ENCODE results near the gene RPH3AL. TPM values are rescaled to one million over a fixed set of nuclear protein-coding genes. Genes with fewer than 3 reads are reported as not detected.

RPH3AL gene
- total and polyA plus RNA-seq, 2 of the 8 experiments (the other 6 are each of a cell fraction or from before 2014, with no cell fraction given), result 5.6 to 5.8 TPM

GRCh38 chr17:233473-233941, 119.1 kb downstream of the RPH3AL start:
- Histone ChIP-seq H3K79me1 (ENCODE audit: low read depth, low read length) (no peaks in the 10 kb centered on the region), H3K18ac (ENCODE audit: extremely low read depth, low read length) (no peak overlapping the region), H3K4me1 (replicated peaks in 1 of 4; ENCODE audit: control insufficient read depth in 3 of 4, insufficient read depth in 4 of 4, low read length in 3 of 4) (peaks cover 0 to 26% (median 10%) of the 10 kb centered on the region in 4 experiments; a peak in 5 of 7 replicates), H3K9ac (replicated peaks in 1 of 4; ENCODE audit: extremely low read depth in 1 of 4, low read depth in 3 of 4, low read length in 3 of 4) (no peak overlapping the region), H2AFZ (ENCODE audit: low read length) (no peak overlapping the region), H2BK120ac (replicated peaks; ENCODE audit: low read depth, low read length) (no peak overlapping the region), H4K5ac (ENCODE audit: insufficient read length, low read depth, low read length) (no peak overlapping the region), H3K23me2 (ENCODE audit: low read depth, low read length) (no peaks in the 10 kb centered on the region), H3K27me3 (replicated peaks in 1 of 4; ENCODE audit: control insufficient read depth in 3 of 4, extremely low read depth in 1 of 4, insufficient read depth in 3 of 4, low read length in 3 of 4) (no peaks in the 10 kb centered on the region), H3K4me2 (ENCODE audit: insufficient read depth in 1 of 2, low read depth in 2 of 2, low read length in 2 of 2) (no peak overlapping the region), H3K27ac (ENCODE audit: low read depth, low read length) (no peak overlapping the region), H2BK5ac (ENCODE audit: low read depth, low read length) (no peak overlapping the region), H2BK15ac (ENCODE audit: low read length) (no peak overlapping the region), H3K36me3 (ENCODE audit: control insufficient read depth in 2 of 4, insufficient read depth in 4 of 4, low read length in 3 of 4) (no peaks in the 10 kb centered on the region), H3K79me2 (ENCODE audit: control insufficient read depth in 1 of 2, insufficient read depth in 2 of 2, low read length in 2 of 2) (no peaks in the 10 kb centered on the region), H3K4ac (replicated peaks; ENCODE audit: insufficient read length, low read depth, low read length) (no peak overlapping the region), H4K20me1 (replicated peaks in 1 of 2; ENCODE audit: control insufficient read depth in 1 of 2, insufficient read depth in 2 of 2, low read length in 2 of 2) (no peaks in the 10 kb centered on the region), H3K9me3 (ENCODE audit: insufficient read depth in 2 of 2, low read depth in 1 of 2, low read length in 1 of 2) (no peaks in the 10 kb centered on the region), H3K56ac (replicated peaks; ENCODE audit: insufficient read length, low read depth, low read length) (no peak overlapping the region), H3K14ac (ENCODE audit: insufficient read length) (no peak overlapping the region), H4K91ac (replicated peaks; ENCODE audit: insufficient read length, low read length) (no peak overlapping the region), H3K4me3 (ENCODE audit: extremely low read depth in 1 of 4, insufficient read depth in 2 of 4, low read depth in 3 of 4, low read length in 4 of 4) (no peak overlapping the region), H4K8ac (ENCODE audit: extremely low read depth, insufficient read depth, low read length) (no peak overlapping the region), H2BK20ac (ENCODE audit: low read length) (no peak overlapping the region), H2AK5ac (ENCODE audit: low read depth, low read length) (no peak overlapping the region), H3K23ac (ENCODE audit: insufficient read length) (no peak overlapping the region), H2BK12ac (ENCODE audit: low read depth, low read length) (peak overlapping the region; percentile 75; the same call in 1 of the 2 replicates)
- 77% methylated on average over 9 of the region's 11 CpGs; no CpG with 5 or more reads in 1 of the 2 experiments for WGBS, 2 experiments (ENCODE audit: extremely low coverage in 1 of 2, insufficient coverage in 1 of 2, insufficient read length in 1 of 2, insufficient replicate concordance in 2 of 2, low coverage in 1 of 2, low lambda C conversion rate in 2 of 2, missing lambda C conversion rate in 1 of 2)
- POLR2A ChIA-PET (ENCODE audit: partially characterized antibody), result no interaction called here
- TF ChIP-seq SRF (IDR thresholded peaks at IDR 0.05; ENCODE audit: low read depth, low read length) (0 out of 2 replicates have a peak, but pooled peaks have one; percentile 32), RXRA (IDR thresholded peaks at IDR 0.05; ENCODE audit: insufficient read depth, low read depth, low read length) (no peak), RBBP5 (IDR thresholded peaks at IDR 0.05; ENCODE audit: borderline replicate concordance, low read depth, low read length) (no peak), CTCF (IDR thresholded peaks at IDR 0.05; ENCODE audit: control extremely low read depth in 1 of 3, insufficient read depth in 1 of 3, low read depth in 1 of 3, low read length in 3 of 3) (peak in 1 of 3 experiments; percentile 11; a peak in 1 of 4 replicates), JUND (IDR thresholded peaks at IDR 0.05; ENCODE audit: low read length) (no peak)
- CTCF ChIA-PET (ENCODE audit: partially characterized antibody), result interaction anchor here (0.8 to 1.8 kb wide), 4 partner anchors 31 to 76 kb away, joined by 3 to 6 read pairs (median 4); no protein-coding TSS in a partner anchor
- FAIRE-seq, result no peak
- no peak for DNase-seq (ENCODE audit: low read depth in 1 of 2, low spot score in 2 of 2)

Measured in H1 (cell line).